ENCODE data around the gene TTC28.

TTC28 gene

GRCh38 chr22:27976586-27976985, 703.1 kb downstream of the TTC28 start:
- no peaks in the 10 kb centered on the region for H3K9me3 ChIP-seq (ENCODE audit: control insufficient read depth in 2 of 2, low read length in 2 of 2)
- H3K4me1 ChIP-seq (ENCODE audit: control insufficient read depth in 2 of 2, insufficient read depth in 2 of 2, low read length in 2 of 2), result peaks cover 0 to 3% of the 10 kb centered on the region in 2 donors
- no peak overlapping the region for H3K4me3 ChIP-seq (ENCODE audit: low read length in 2 of 2)
- no peaks in the 10 kb centered on the region for H3K27me3 ChIP-seq (ENCODE audit: control insufficient read depth in 2 of 2, insufficient read depth in 2 of 2, low read length in 2 of 2)
- H3K27ac ChIP-seq (ENCODE audit: low read depth in 2 of 2, low read length in 2 of 2), result no peak overlapping the region
- no peak overlapping the region for H3K9ac ChIP-seq (ENCODE audit: low read depth in 1 of 2, low read length in 2 of 2)
- no peaks in the 10 kb centered on the region for H3K36me3 ChIP-seq (ENCODE audit: control insufficient read depth in 2 of 2, insufficient read depth in 2 of 2, low read length in 2 of 2)

GRCh38 chr22:27975381-27976013, 704.1 kb downstream of the TTC28 start:
- Histone ChIP-seq H3K9ac (ENCODE audit: low read depth in 1 of 2, low read length in 2 of 2) (no peak overlapping the region), H3K4me3 (ENCODE audit: low read length in 2 of 2) (no peak overlapping the region), H3K4me1 (ENCODE audit: control insufficient read depth in 2 of 2, insufficient read depth in 2 of 2, low read length in 2 of 2) (peaks cover 0 to 3% of the 10 kb centered on the region in 2 donors), H3K27me3 (ENCODE audit: control insufficient read depth in 2 of 2, insufficient read depth in 2 of 2, low read length in 2 of 2) (no peaks in the 10 kb centered on the region), H3K27ac (ENCODE audit: low read depth in 2 of 2, low read length in 2 of 2) (no peak overlapping the region), H3K36me3 (ENCODE audit: control insufficient read depth in 2 of 2, insufficient read depth in 2 of 2, low read length in 2 of 2) (no peaks in the 10 kb centered on the region), H3K9me3 (ENCODE audit: control insufficient read depth in 2 of 2, low read length in 2 of 2) (no peaks in the 10 kb centered on the region)

- Histone ChIP-seq H3K27me3 (ENCODE audit: control insufficient read depth in 2 of 2, insufficient read depth in 2 of 2, low read length in 2 of 2) (no peaks in the 10 kb centered on the region), H3K36me3 (ENCODE audit: control insufficient read depth in 2 of 2, insufficient read depth in 2 of 2, low read length in 2 of 2) (no peaks in the 10 kb centered on the region), H3K9me3 (ENCODE audit: control insufficient read depth in 2 of 2, low read length in 2 of 2) (no peaks in the 10 kb centered on the region), H3K4me3 (ENCODE audit: low read length in 2 of 2) (no peak overlapping the region), H3K27ac (ENCODE audit: low read depth in 2 of 2, low read length in 2 of 2) (no peak overlapping the region), H3K4me1 (ENCODE audit: control insufficient read depth in 2 of 2, insufficient read depth in 2 of 2, low read length in 2 of 2) (peaks cover 0 to 3% of the 10 kb centered on the region in 2 donors), H3K9ac (ENCODE audit: low read depth in 1 of 2, low read length in 2 of 2) (no peak overlapping the region)
Measured at GRCh38 chr22:27973846-27974245, 705.8 kb downstream of the TTC28 start.

GRCh38 chr22:27972732-27973698, 706.6 kb downstream of the TTC28 start:
- Histone ChIP-seq H3K9me3 (ENCODE audit: control insufficient read depth in 2 of 2, low read length in 2 of 2) (no peaks in the 10 kb centered on the region), H3K27ac (ENCODE audit: low read depth in 2 of 2, low read length in 2 of 2) (no peak overlapping the region), H3K4me3 (ENCODE audit: low read length in 2 of 2) (no peak overlapping the region), H3K9ac (ENCODE audit: low read depth in 1 of 2, low read length in 2 of 2) (no peak overlapping the region), H3K4me1 (ENCODE audit: control insufficient read depth in 2 of 2, insufficient read depth in 2 of 2, low read length in 2 of 2) (peaks cover 0 to 3% of the 10 kb centered on the region in 2 donors), H3K36me3 (ENCODE audit: control insufficient read depth in 2 of 2, insufficient read depth in 2 of 2, low read length in 2 of 2) (no peaks in the 10 kb centered on the region), H3K27me3 (ENCODE audit: control insufficient read depth in 2 of 2, insufficient read depth in 2 of 2, low read length in 2 of 2) (no peaks in the 10 kb centered on the region)

- no peak overlapping the region for H3K27ac ChIP-seq (ENCODE audit: low read depth in 2 of 2, low read length in 2 of 2)
- peaks cover 0 to 3% of the 10 kb centered on the region in 2 donors for H3K4me1 ChIP-seq (ENCODE audit: control insufficient read depth in 2 of 2, insufficient read depth in 2 of 2, low read length in 2 of 2)
- H3K9ac ChIP-seq (ENCODE audit: low read depth in 1 of 2, low read length in 2 of 2), result no peak overlapping the region
- H3K36me3 ChIP-seq (ENCODE audit: control insufficient read depth in 2 of 2, insufficient read depth in 2 of 2, low read length in 2 of 2), result no peaks in the 10 kb centered on the region
- H3K4me3 ChIP-seq (ENCODE audit: low read length in 2 of 2), result no peak overlapping the region
- no peaks in the 10 kb centered on the region for H3K27me3 ChIP-seq (ENCODE audit: control insufficient read depth in 2 of 2, insufficient read depth in 2 of 2, low read length in 2 of 2)
- H3K9me3 ChIP-seq (ENCODE audit: control insufficient read depth in 2 of 2, low read length in 2 of 2), result no peaks in the 10 kb centered on the region
Measured at GRCh38 chr22:27971926-27972325, 707.7 kb downstream of the TTC28 start.

GRCh38 chr22:27970596-27971220, 708.9 kb downstream of the TTC28 start:
- no peak overlapping the region for H3K4me3 ChIP-seq (ENCODE audit: low read length in 2 of 2)
- no peaks in the 10 kb centered on the region for H3K36me3 ChIP-seq (ENCODE audit: control insufficient read depth in 2 of 2, insufficient read depth in 2 of 2, low read length in 2 of 2)
- no peaks in the 10 kb centered on the region for H3K9me3 ChIP-seq (ENCODE audit: control insufficient read depth in 2 of 2, low read length in 2 of 2)
- no peak overlapping the region for H3K27ac ChIP-seq (ENCODE audit: low read depth in 2 of 2, low read length in 2 of 2)
- H3K27me3 ChIP-seq (ENCODE audit: control insufficient read depth in 2 of 2, insufficient read depth in 2 of 2, low read length in 2 of 2), result no peaks in the 10 kb centered on the region
- peaks cover 0 to 3% of the 10 kb centered on the region in 2 donors for H3K4me1 ChIP-seq (ENCODE audit: control insufficient read depth in 2 of 2, insufficient read depth in 2 of 2, low read length in 2 of 2)
- H3K9ac ChIP-seq (ENCODE audit: low read depth in 1 of 2, low read length in 2 of 2), result no peak overlapping the region

GRCh38 chr22:27966168-27967064, 713.2 kb downstream of the TTC28 start:
- Histone ChIP-seq H3K9ac (ENCODE audit: low read depth in 1 of 2, low read length in 2 of 2) (no peak overlapping the region), H3K27ac (ENCODE audit: low read depth in 2 of 2, low read length in 2 of 2) (no peak overlapping the region), H3K4me1 (ENCODE audit: control insufficient read depth in 2 of 2, insufficient read depth in 2 of 2, low read length in 2 of 2) (no peaks in the 10 kb centered on the region), H3K9me3 (ENCODE audit: control insufficient read depth in 2 of 2, low read length in 2 of 2) (no peaks in the 10 kb centered on the region), H3K36me3 (ENCODE audit: control insufficient read depth in 2 of 2, insufficient read depth in 2 of 2, low read length in 2 of 2) (no peaks in the 10 kb centered on the region), H3K4me3 (ENCODE audit: low read length in 2 of 2) (no peak overlapping the region), H3K27me3 (ENCODE audit: control insufficient read depth in 2 of 2, insufficient read depth in 2 of 2, low read length in 2 of 2) (no peaks in the 10 kb centered on the region)

- Histone ChIP-seq H3K27ac (ENCODE audit: low read depth in 2 of 2, low read length in 2 of 2) (no peak overlapping the region), H3K9me3 (ENCODE audit: control insufficient read depth in 2 of 2, low read length in 2 of 2) (no peaks in the 10 kb centered on the region), H3K27me3 (ENCODE audit: control insufficient read depth in 2 of 2, insufficient read depth in 2 of 2, low read length in 2 of 2) (no peaks in the 10 kb centered on the region), H3K4me1 (ENCODE audit: control insufficient read depth in 2 of 2, insufficient read depth in 2 of 2, low read length in 2 of 2) (no peaks in the 10 kb centered on the region), H3K4me3 (ENCODE audit: low read length in 2 of 2) (no peak overlapping the region), H3K36me3 (ENCODE audit: control insufficient read depth in 2 of 2, insufficient read depth in 2 of 2, low read length in 2 of 2) (no peaks in the 10 kb centered on the region), H3K9ac (ENCODE audit: low read depth in 1 of 2, low read length in 2 of 2) (no peak overlapping the region)
Measured at GRCh38 chr22:27962268-27963044, 717.2 kb downstream of the TTC28 start.

GRCh38 chr22:27961680-27962079, 718.0 kb downstream of the TTC28 start:
- Histone ChIP-seq H3K9ac (ENCODE audit: low read depth in 1 of 2, low read length in 2 of 2) (no peak overlapping the region), H3K9me3 (ENCODE audit: control insufficient read depth in 2 of 2, low read length in 2 of 2) (no peaks in the 10 kb centered on the region), H3K27me3 (ENCODE audit: control insufficient read depth in 2 of 2, insufficient read depth in 2 of 2, low read length in 2 of 2) (no peaks in the 10 kb centered on the region), H3K36me3 (ENCODE audit: control insufficient read depth in 2 of 2, insufficient read depth in 2 of 2, low read length in 2 of 2) (no peaks in the 10 kb centered on the region), H3K4me3 (ENCODE audit: low read length in 2 of 2) (no peak overlapping the region), H3K4me1 (ENCODE audit: control insufficient read depth in 2 of 2, insufficient read depth in 2 of 2, low read length in 2 of 2) (no peaks in the 10 kb centered on the region), H3K27ac (ENCODE audit: low read depth in 2 of 2, low read length in 2 of 2) (no peak overlapping the region)

Data from mucosa of rectum (tissue), 2 donors.